CD14-positive monocyte (primary cell): Measurements from ENCODE around the gene IGHMBP2. TPM values are rescaled to one million over a fixed set of nuclear protein-coding genes. Genes with fewer than 3 reads are reported as not detected.

ENCODE experiments used
- DNase-seq, 3 donors: peaks; one replicate each; pipeline ENCODE4 v3.0.0-alpha.2; 2011 to 2022
- H2AFZ ChIP-seq: 2 replicates; pipeline ENCODE4 v1.6.0; 2012; ENCODE audit warnings: mild to moderate bottlenecking, low read depth, low read length, inconsistent platforms; ENCODE audit not compliant: insufficient read depth, poor library complexity, severe bottlenecking
- H3K27ac ChIP-seq, 2 donors: 1 replicate in 1 of 2; 2 replicates in 1 of 2; pipeline ENCODE4 v1.5.1; 2012 to 2013; ENCODE audit warnings: low read length in 2 of 2, control low read depth in 1 of 2, inconsistent platforms in 1 of 2, low read depth in 1 of 2, mild to moderate bottlenecking in 1 of 2
- H3K27me3 ChIP-seq, 2 donors: one replicate each; pipeline versions ENCODE4 v1.6.0 to v1.6.1; 2011 to 2013; ENCODE audit warnings: low read length in 2 of 2; ENCODE audit not compliant: control insufficient read depth in 2 of 2, insufficient read depth in 2 of 2
- H3K36me3 ChIP-seq, 2 donors: replicated peaks in 1 of 2; 1 replicate in 1 of 2; 2 replicates in 1 of 2; pipeline versions ENCODE4 v1.5.1 to v1.6.1; 2012 to 2013; ENCODE audit warnings: low read length in 2 of 2, control low read depth in 1 of 2, inconsistent platforms in 1 of 2, mild to moderate bottlenecking in 1 of 2; ENCODE audit not compliant: insufficient read depth in 2 of 2, control insufficient read depth in 1 of 2
- H3K4me1 ChIP-seq, 2 donors: 1 replicate in 1 of 2; 2 replicates in 1 of 2; pipeline versions ENCODE4 v1.5.1 to v1.6.1; 2012 to 2013; ENCODE audit warnings: low read length in 2 of 2, control low read depth in 1 of 2, inconsistent platforms in 1 of 2, mild to moderate bottlenecking in 1 of 2, moderate library complexity in 1 of 2; ENCODE audit not compliant: insufficient read depth in 2 of 2, control insufficient read depth in 1 of 2
- H3K4me2 ChIP-seq: replicated peaks from 2 replicates; pipeline ENCODE3; 2012; ENCODE audit warnings: low read length, moderate library complexity, mild to moderate bottlenecking; ENCODE audit not compliant: poor library complexity, severe bottlenecking; ENCODE audit errors: extremely low read depth
- H3K4me3 ChIP-seq, 3 experiments: fragments of 200-600 bp in 1 of 3; sonication (generic) in 1 of 3; replicated peaks in 1 of 3; 1 replicate in 2 of 3; 2 replicates in 1 of 3; pipeline ENCODE4 v1.5.1; 2011 to 2013; ENCODE audit warnings: low read length in 3 of 3, mild to moderate bottlenecking in 3 of 3, control low read depth in 2 of 3, low read depth in 2 of 3, inconsistent platforms in 1 of 3, moderate library complexity in 1 of 3
- H3K79me2 ChIP-seq: 2 replicates; pipeline ENCODE4 v1.6.0; 2012; ENCODE audit warnings: mild to moderate bottlenecking, control low read depth, inconsistent platforms, low read length, moderate library complexity; ENCODE audit not compliant: insufficient read depth
- H3K9ac ChIP-seq: 2 replicates; pipeline ENCODE4 v1.6.0; 2017; ENCODE audit warnings: low read length, mild to moderate bottlenecking; ENCODE audit not compliant: insufficient read depth, poor library complexity, severe bottlenecking
- H3K9me3 ChIP-seq, 2 donors: replicated peaks in 1 of 2; 1 replicate in 1 of 2; 2 replicates in 1 of 2; pipeline versions ENCODE4 v1.5.1 to v1.6.1; 2012 to 2013; ENCODE audit warnings: low read length in 2 of 2, control low read depth in 1 of 2; ENCODE audit not compliant: control insufficient read depth in 1 of 2, insufficient read depth in 1 of 2
- H4K20me1 ChIP-seq: 2 replicates; pipeline ENCODE4 v1.6.0; 2012; ENCODE audit warnings: mild to moderate bottlenecking, low read length, control low read depth, moderate library complexity; ENCODE audit not compliant: insufficient read depth
- H3K27ac Mint-ChIP-seq, 7 donors: one replicate each; pipeline ENCODE4 v1.8.0; 2020; ENCODE audit warnings: mild to moderate bottlenecking in 7 of 7, mixed read lengths in 7 of 7, moderate library complexity in 6 of 7, inconsistent platforms in 2 of 7
- H3K27me3 Mint-ChIP-seq, 3 donors: one replicate each; pipeline ENCODE4 v1.8.0; 2021 to 2022; ENCODE audit warnings: low read depth in 3 of 3, mild to moderate bottlenecking in 3 of 3, mixed read lengths in 3 of 3, moderate library complexity in 3 of 3, inconsistent platforms in 1 of 3
- H3K36me3 Mint-ChIP-seq, 2 donors: one replicate each; pipeline ENCODE4 v1.8.0; 2020; ENCODE audit warnings: mixed read lengths in 2 of 2, inconsistent platforms in 1 of 2, mild to moderate bottlenecking in 1 of 2
- H3K4me1 Mint-ChIP-seq: one replicate; pipeline ENCODE4 v1.8.0; 2020; ENCODE audit warnings: mild to moderate bottlenecking, mixed read lengths
- H3K4me3 Mint-ChIP-seq, 2 donors: one replicate each; pipeline ENCODE4 v1.8.0; 2020; ENCODE audit warnings: mild to moderate bottlenecking in 2 of 2, mixed read lengths in 2 of 2, moderate library complexity in 1 of 2
- H3K9me3 Mint-ChIP-seq, 7 donors: one replicate each; pipeline ENCODE4 v1.8.0; 2020 to 2022; ENCODE audit warnings: mixed read lengths in 7 of 7, mild to moderate bottlenecking in 6 of 7, moderate library complexity in 6 of 7, inconsistent platforms in 2 of 7
- CTCF ChIP-seq: fragments of 200-600 bp; IDR thresholded peaks from one replicate; pipeline ENCODE4 v1.8.0; 2022; ENCODE audit warnings: antibody characterized with exemption, mild to moderate bottlenecking
- whole genome bisulfite sequencing: methylation state at CpG from one replicate; pipeline ENCODE4 v1.1.5; 2013; ENCODE audit warnings: missing lambda C conversion rate; ENCODE audit not compliant: insufficient coverage; 5-methylcytosine and 5-hydroxymethylcytosine counted together
- intact Hi-C, 2 donors: fragments of 100-400 bp; cut with micrococcal nuclease; formaldehyde crosslinking; loops; one replicate each; pipeline versions ENCODE4 v1.15.0 to v1.15.1; 2023
- polyA plus RNA-seq, 3 donors: library from polyadenylated mRNA; depleted of rRNA in 1 of 3; unstranded in 2 of 3; stranded (reverse) in 1 of 3; fragments of 300-500 nt in 2 of 3; fragments of >200 nt in 1 of 3; fragmentation: Illumina TruSeq in 2 of 3; gene quantifications; 1 replicate in 2 of 3; 2 replicates in 1 of 3; pipeline ENCODE4 v1.2.3, GENCODE V29; 2012 to 2021

IGHMBP2 gene
- polyA plus RNA-seq, 3 donors = 3.9 to 14.9 (median 6.0) TPM

DNA sequence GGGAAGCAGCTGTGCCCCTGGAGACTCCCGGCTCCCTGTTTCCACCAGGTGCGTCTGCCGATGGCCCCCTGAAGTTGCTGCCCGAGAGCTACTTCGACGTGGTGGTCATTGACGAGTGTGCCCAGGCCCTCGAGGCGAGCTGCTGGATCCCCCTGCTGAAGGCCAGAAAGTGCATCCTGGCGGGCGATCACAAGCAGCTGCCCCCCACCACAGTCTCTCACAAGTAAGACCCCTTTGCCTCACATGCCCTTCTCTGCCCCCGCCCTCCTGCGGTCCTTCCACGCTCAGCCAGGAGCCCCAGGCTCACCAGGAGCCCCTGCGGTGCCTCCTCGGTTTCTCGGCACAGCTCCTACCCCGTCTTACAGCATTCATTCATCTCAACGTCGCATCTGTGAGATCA is 25.4 kb downstream of the IGHMBP2 start:
- TF ChIP-seq CTCF = no peak
- Histone ChIP-seq H2AFZ (no peak overlapping the region), H3K79me2 (peaks cover 7% of the 10 kb centered on the region), H3K27ac (peak overlapping the region in 1 of 2 donors; percentile 78), H4K20me1 (peaks cover 4% of the 10 kb centered on the region), H3K27me3 (no peaks in the 10 kb centered on the region), H3K4me3 (no peak overlapping the region), H3K9me3 (peaks cover 21 to 22% of the 10 kb centered on the region in 2 donors), H3K36me3 (peaks cover 52 to 79% of the 10 kb centered on the region in 2 donors), H3K9ac (no peak overlapping the region), H3K4me1 (peaks cover 25 to 31% of the 10 kb centered on the region in 2 donors), H3K4me2 (no peak overlapping the region)
- Mint-ChIP-seq H3K4me3 (no peak overlapping the region), H3K36me3 (peaks cover 63 to 83% of the 10 kb centered on the region in 2 donors), H3K27me3 (peaks cover 0 to under 1% (median 0%) of the 10 kb centered on the region in 3 donors), H3K9me3 (peaks cover 13 to 25% (median 22%) of the 10 kb centered on the region in 7 donors), H3K27ac (peak overlapping the region in 1 of 7 donors; percentile 67), H3K4me1 (peaks cover 36% of the 10 kb centered on the region)
- 97% methylated on average over 10 of the region's 20 CpGs for WGBS
- DNase-seq = no peak
- intact Hi-C loops = no loop called here

GRCh38 chr11:68929706-68930570 is 26.2 kb downstream of the IGHMBP2 start:
- Histone ChIP-seq H3K4me3 (no peak overlapping the region), H3K36me3 (peaks cover 51 to 79% of the 10 kb centered on the region in 2 donors), H3K27ac (peak overlapping the region; percentile 4 to 78), H3K4me1 (peaks cover 25 to 31% of the 10 kb centered on the region in 2 donors), H3K27me3 (no peaks in the 10 kb centered on the region), H3K9me3 (peaks cover 15 to 16% of the 10 kb centered on the region in 2 donors), H3K9ac (no peak overlapping the region), H3K4me2 (no peak overlapping the region), H2AFZ (no peak overlapping the region), H3K79me2 (peaks cover 7% of the 10 kb centered on the region), H4K20me1 (peaks cover 4% of the 10 kb centered on the region)
- Mint-ChIP-seq H3K9me3 (peaks cover 10 to 20% (median 16%) of the 10 kb centered on the region in 7 donors), H3K4me3 (no peak overlapping the region), H3K27ac (peak overlapping the region in 5 of 7 donors; percentile 24 to 77 (median 64)), H3K4me1 (peaks cover 36% of the 10 kb centered on the region), H3K36me3 (peaks cover 61 to 83% of the 10 kb centered on the region in 2 donors), H3K27me3 (no peaks in the 10 kb centered on the region)
- intact Hi-C loops = no loop called here
- 81% methylated on average over 14 of the region's 20 CpGs for whole genome bisulfite sequencing
- no peak for TF ChIP-seq CTCF
- no peak for DNase-seq
